GM21825 (cell line): ENCODE results near the gene GLCE.

Experiments
- ATAC-seq: cut with Tn5 transposase; IDR thresholded peaks from one replicate; pipeline ENCODE4 v1.9.1; 2021; ENCODE audit warnings: mild to moderate bottlenecking, moderate library complexity; ENCODE audit not compliant: unreplicated experiment

Gene GLCE

GRCh38 chr15:69160141-69160993 is at the start of gene GLCE:
Gene GLCE (plus strand): TSS chr15:69160635. CDS start chr15:69255807, 95,172 bp downstream.
- peak; percentile 95 for ATAC-seq

GRCh38 chr15:69114331-69114928 is 46.0 kb upstream of the GLCE start:
- ATAC-seq, result no peak

- no peak for ATAC-seq
These were observed 45.4 kb upstream of the GLCE start for GRCh38 chr15:69115031-69115430.

- no peak for ATAC-seq
These were observed 44.0 kb upstream of the GLCE start for GRCh38 chr15:69116391-69116790.

GRCh38 chr15:69117431-69117871 is 43.0 kb upstream of the GLCE start:
- no peak for ATAC-seq

- ATAC-seq, result no peak
These were observed 42.3 kb upstream of the GLCE start for GRCh38 chr15:69118089-69118488.

- ATAC-seq, result no peak
These were observed 41.4 kb upstream of the GLCE start for GRCh38 chr15:69119001-69119400.

- ATAC-seq, result no peak
These were observed 40.6 kb upstream of the GLCE start for GRCh38 chr15:69119683-69120395.

- no peak for ATAC-seq
These were observed 39.7 kb upstream of the GLCE start for GRCh38 chr15:69120732-69121131.

GRCh38 chr15:69121198-69121828 is 39.1 kb upstream of the GLCE start:
- no peak for ATAC-seq

GRCh38 chr15:69125236-69125635 is 35.2 kb upstream of the GLCE start:
- ATAC-seq, result no peak

GRCh38 chr15:69126054-69126469 is 34.4 kb upstream of the GLCE start:
- no peak for ATAC-seq

GRCh38 chr15:69127306-69127705 is 33.1 kb upstream of the GLCE start:
- ATAC-seq, result no peak

GRCh38 chr15:69128667-69129311 is 31.6 kb upstream of the GLCE start:
- no peak for ATAC-seq

GRCh38 chr15:69131362-69132220 is 28.8 kb upstream of the GLCE start:
- no peak for ATAC-seq

- ATAC-seq, result no peak
These were observed 28.0 kb upstream of the GLCE start for GRCh38 chr15:69132430-69132829.

- no peak for ATAC-seq
These were observed 27.2 kb upstream of the GLCE start for GRCh38 chr15:69132977-69133861.

- no peak for ATAC-seq
These were observed 26.4 kb upstream of the GLCE start for GRCh38 chr15:69133862-69134519.
